NCI-H524 (cell line): ENCODE measurements around the gene PTPRU.

Source experiments
- DNase-seq, 2 experiments: peaks; one replicate each; lab custom pipeline; 2025; lab: John Stamatoyannopoulos, UW

The PTPRU gene

DNA sequence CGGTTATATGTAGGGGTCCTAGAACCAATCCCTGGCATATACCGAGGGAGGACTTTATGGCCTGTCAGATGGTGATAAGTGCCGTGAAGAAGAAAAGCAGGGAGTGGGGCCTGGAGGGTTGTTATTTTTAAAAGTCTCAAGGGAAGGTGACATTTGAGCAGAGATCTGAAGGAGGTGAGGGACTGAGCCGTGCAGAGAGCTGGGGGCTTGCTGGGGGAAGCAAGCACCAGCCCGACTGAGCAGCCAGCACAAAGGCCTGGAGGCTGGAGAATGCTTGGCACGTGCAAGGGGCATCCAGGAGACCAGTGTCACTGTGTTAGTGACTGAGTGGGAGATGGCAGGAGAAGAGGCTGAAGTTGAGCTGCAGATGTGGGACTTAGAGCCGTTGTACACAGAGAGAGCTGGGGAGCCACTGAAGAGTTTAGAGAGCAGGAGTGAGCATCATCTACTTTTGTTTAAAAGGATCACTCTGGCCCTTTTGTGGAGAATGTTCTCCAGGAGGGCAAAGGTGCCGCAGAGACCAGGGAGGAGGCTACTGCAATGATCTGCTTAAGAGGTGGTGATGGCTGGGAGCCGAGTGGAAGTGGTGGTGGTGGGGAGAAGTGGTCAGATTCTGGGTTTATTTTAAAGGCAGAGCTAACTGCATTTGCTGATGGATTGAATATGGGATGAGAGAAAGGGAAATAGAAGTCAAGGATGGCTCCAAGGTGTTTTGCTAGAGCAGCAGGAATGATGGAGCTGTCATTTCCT, 31.2 kb downstream of the PTPRU start:
- DNase-seq, result no peak

DNA sequence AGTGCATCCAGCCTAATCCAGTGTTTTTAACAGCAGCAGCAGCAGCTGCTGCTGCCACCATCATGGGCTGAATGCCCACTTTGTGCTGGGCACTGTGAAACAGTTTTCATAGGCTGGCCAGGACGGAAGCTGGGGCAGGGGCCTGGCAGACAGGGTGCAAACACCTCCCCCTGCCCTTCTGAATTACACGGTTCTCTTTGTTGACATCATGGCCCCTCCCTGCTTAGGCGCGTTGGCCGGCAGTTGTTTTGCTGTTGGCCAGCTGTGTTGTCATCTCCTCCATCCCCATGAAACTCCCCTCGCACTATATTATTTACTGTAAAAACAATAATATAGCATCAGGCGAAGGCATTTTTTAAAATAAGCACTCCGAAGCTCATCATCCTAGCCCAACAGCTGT, 33.1 kb downstream of the PTPRU start:
- DNase-seq, result no peak

GRCh38 chr1:29270929-29271521, 34.7 kb downstream of the PTPRU start:
- DNase-seq, result no peak

DNA sequence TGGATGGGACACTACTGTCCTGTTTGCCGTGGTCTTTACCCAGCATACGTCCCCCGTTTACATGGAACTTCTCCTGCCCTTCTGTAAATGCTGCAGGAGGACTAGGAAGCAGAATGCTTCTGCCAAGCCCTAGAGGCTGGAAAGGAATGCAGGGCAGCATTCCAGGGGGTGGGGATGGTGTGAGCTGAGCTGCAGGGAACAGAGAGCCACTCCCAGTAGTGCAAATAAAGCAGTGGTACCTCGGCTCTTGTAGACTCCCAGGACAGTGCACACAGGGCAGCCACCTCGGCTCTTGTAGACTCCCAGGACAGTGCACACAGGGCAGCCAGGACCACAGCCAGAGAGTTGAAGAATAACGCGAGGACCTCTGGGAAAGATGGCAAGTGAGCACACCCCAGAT, 35.4 kb downstream of the PTPRU start:
- no peak for DNase-seq

DNA sequence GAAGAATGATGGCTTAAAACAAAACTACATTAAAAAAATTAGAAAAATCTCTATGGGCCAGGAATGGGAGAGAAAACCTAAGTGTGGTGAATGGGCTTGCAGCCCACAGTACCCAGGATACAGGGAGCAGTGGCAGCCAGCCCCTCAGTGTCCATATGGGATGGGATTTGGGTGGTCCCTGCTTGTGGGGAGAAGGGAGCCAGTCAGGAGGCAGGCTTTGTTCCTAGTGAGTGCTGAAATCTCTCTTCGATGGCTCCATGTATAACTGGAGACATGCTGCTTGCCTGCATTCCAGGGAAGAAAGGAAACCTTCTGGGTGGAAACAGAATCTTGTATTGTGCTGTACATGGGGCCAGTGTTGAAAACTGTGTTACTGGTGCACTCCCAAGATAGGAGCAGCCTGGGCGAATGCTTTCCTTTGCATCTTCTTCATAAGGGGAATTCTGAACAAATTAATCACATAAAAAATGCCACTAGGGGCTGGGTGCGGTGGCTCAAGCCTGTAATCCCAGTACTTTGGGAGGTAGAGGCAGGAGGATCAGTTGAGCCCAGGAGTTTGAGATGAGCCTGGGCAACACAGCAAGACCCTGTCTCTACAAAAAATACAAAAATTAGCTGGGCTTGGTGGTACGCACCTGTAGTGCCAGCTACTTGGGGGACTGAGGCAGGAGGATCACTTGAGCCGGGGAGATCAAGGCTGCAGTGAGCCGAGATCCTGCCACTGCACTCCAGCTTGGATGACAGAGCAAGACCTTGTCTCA, 36.0 kb downstream of the PTPRU start:
- no peak for DNase-seq

- DNase-seq, result no peak
These were observed 39.1 kb downstream of the PTPRU start for GRCh38 chr1:29275435-29275834.

- DNase-seq, result no peak
These were observed 41.8 kb downstream of the PTPRU start for GRCh38 chr1:29278124-29278523.

DNA sequence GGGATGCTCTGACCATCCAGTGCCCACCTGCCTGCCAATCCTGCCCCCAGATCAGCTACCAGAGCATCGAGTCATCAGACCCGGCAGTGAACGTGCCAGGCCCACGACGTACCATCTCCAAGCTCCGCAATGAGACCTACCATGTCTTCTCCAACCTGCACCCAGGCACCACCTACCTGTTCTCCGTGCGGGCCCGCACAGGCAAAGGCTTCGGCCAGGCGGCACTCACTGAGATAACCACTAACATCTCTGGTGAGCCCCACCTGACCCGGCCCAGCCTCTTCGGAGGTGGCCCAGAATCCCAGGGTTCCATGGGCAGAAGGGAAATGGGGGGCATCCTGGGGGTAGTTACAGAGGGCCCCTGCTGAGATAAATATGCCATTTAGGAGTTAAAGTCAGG, 43.1 kb downstream of the PTPRU start:
- DNase-seq, result no peak

DNA sequence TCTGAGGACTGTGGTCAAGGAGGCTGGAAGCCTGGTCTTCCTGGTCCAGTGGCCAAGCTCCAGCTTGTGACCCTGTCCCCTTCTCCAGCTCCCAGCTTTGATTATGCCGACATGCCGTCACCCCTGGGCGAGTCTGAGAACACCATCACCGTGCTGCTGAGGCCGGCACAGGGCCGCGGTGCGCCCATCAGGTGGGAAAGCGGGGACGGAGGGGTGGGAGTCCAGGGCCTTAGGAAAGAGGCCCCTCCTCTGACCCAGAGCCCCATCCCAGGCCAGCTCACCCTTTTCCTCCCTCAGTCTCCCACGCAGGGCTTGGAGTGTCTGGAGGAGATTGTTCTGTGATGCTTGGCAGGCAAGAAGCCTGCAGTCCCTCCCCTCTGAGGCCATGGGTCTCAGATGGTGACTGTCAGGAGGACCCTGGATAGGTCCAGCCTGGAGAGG, 43.6 kb downstream of the PTPRU start:
- no peak for DNase-seq

DNA sequence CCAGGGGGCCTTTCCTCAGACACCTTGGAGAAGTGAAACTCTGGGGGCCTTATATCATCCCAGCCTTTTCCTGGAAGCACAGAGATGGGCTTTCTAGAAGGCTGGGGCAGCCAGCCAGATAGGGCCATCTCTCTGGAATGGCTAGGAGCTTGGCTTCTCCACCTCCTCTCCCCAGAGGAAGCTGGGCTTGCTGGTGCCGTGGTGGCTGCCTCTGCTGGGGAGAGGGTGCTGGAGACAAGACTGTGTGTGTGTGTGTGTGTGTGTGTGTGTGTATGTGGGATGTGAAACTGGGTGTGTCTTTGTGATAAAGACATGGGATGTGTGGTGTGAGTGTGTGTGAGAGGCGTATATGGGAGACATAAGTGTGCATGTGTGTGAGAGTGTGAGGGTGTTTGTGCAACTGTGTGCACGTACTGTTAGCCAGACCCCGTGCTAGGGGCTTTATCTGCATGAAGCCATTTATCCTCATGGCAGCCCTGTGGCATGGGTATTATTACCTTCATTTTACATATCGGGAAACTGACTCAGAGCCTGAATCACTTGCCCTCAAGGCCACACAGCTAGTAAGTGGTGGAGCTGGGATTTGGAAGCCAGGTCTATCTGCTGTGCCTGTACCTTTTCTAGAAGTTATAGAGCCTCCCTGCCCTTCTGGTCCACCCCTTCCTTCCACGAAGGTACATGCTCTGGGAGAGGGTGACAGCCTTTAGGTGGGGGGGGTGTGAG, 44.2 kb downstream of the PTPRU start:
- no peak for DNase-seq

DNA sequence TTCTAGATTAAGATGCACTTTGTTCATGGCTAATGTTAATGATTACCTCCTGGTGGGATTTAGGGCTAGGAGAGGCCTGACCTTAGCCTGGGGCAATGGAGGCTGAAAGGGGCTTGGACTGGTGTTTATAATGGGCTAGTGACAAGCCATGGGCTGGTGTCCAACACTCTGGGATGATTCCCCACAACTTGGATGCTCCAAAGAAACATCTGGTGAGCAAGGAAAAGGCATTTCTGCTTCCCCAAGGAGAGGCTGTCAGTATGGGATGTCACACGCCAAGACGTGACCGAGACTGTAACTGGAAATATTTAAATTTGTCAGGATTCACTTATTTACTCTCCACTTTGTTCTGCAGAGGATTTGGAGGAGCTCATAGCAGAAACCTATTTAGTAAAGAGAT, 45.2 kb downstream of the PTPRU start:
- no peak for DNase-seq

DNA sequence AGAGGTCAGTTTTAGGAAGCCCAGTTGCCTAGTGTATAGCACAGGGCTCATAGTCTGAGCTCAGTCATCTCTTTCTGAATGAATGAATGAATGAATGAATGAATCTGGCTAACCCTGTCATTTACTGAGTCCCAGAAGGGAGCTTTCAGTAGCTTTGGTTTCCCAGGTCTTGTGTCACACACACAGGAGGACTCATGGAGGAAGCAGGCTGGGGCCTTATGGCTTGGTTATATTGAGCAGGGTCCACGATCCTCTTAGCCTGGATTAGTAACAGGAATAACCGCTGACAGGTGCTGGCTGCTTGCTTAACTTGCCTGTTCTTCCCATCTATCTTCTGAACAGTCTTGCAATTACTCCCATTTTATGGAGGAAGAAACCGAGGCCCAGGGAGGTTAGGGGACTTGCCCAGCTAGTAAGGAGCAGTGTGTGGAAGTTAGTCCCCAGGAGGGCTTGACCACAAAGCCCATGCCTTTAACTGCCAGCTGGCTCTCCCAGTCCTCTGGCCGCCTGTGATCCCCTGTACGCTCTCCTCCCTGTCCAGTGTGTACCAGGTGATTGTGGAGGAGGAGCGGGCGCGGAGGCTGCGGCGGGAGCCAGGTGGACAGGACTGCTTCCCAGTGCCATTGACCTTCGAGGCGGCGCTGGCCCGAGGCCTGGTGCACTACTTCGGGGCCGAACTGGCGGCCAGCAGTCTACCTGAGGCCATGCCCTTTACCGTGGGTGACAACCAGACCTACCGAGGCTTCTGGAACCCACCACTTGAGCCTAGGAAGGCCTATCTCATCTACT, 46.0 kb downstream of the PTPRU start:
- peak in 1 of 2 experiments; percentile 58 for DNase-seq

- no peak for DNase-seq
These were observed 46.8 kb downstream of the PTPRU start for GRCh38 chr1:29282924-29283803.

DNA sequence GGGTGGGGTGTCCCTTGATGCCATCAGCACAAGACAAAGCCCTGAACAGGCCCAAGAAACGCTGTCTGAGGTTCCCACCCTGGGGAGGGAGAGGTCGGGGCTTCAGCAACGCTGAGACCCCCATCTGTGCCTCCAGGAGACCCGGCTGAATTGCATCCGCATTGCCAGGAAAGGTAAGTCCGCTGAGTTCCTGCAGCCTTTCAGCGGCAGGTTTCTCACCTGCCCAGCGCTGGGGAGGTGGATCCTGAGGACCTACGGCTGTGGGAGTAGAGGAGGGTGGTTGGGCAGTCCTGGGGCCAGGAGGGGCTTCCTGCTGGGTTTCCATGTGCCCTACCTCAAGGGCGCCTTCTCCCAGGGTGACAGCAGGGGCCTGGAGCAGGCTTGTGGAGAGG, 47.5 kb downstream of the PTPRU start:
- DNase-seq, result no peak

- no peak for DNase-seq
These were observed 48.1 kb downstream of the PTPRU start for GRCh38 chr1:29284286-29284960.

DNA sequence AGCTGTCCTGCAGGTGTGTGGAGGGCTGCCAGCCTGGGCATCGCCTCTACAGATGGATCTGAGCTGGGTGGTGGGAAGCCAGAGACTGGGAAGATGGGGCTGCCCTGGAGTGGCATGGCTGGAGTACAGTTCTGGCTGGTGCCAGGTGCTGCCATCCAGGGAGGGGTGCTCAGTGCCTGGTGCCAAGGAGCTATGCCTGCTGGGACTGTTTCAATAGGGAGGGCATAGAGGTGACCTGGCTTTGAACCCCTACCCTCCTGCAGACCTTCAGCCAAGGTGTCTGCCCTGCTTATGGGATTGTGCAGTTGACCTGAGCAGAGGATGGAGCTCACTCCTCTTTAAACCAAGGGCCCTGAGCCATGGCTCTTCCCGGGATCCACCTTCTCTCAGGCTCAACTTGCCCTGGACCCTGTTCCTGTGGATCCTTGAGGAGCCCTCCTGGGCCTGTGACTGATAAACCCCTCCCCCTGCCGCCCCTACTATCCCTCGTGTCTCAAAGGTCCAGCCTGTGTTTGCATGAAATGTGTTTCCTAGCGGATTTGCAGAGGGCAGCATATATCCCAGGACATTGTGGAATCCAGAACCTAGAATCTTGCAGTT, 48.7 kb downstream of the PTPRU start:
- DNase-seq, result no peak

- DNase-seq, result no peak
These were observed 49.4 kb downstream of the PTPRU start for GRCh38 chr1:29285771-29286170.

DNA sequence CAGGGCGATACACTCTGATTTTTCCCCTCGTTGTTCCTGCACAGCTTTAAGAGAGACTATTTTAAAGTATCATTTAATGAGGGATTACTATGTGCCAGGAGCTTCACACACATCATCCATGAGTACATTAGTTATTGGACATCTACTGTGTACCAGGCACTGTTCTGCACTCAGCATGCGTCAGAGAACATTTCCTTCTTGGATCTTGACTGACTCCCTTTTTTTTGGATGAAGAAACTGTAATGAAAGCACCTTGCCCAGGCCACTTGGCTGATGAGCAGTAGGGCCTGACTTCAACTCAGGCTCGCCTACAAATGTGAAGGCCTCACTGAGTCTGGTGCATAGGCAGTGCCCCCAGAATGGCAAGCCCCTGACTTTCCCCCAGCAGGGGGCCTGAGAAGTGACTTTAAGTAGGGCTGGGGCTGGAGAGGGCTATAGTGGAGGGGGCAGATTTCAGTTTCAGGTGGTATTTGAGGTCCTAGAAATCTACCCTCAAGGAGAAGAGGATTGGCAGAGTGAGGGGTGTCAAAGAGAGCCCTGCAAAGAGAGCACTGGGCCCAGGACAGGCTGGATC, 50.0 kb downstream of the PTPRU start:
- no peak for DNase-seq

GRCh38 chr1:29289493-29289892, 53.2 kb downstream of the PTPRU start:
- DNase-seq, result no peak
